Heart left ventricle (tissue), 13 donors: ENCODE measurements around the gene SHMT2.

Experiments
- CTCF ChIP-seq, 12 donors: fragments of 200-600 bp; sonication (generic) in 4 of 12; IDR thresholded peaks; one replicate each; pipeline versions ENCODE4 v1.5.0 to v1.8.0; 2018 to 2022; ENCODE audit warnings: antibody characterized with exemption in 12 of 12, mild to moderate bottlenecking in 5 of 12
- POLR2A ChIP-seq, 2 donors: fragments of 450-650 bp; IDR thresholded peaks; one replicate each; pipeline ENCODE4 v1.6.1; 2017; ENCODE audit warnings: antibody characterized with exemption in 2 of 2, mild to moderate bottlenecking in 2 of 2, moderate library complexity in 2 of 2
- donor health status: ischemic (EF 13 %, LVEDD 7.1; RV severe dilation, severe dysfunction).
- donor health status: DM: no; HTN: yes; CAD: no.
- donor health status: DM: no; HTN: no; CAD: no.
- donor health status: ischemic (EF 25% LVEDD 6.9; RV normal size, moderate dysfunction).
- donor health status: ischemic (EF 25% LVEDD 5.7; RV mildly dilated, moderate dysfunction).
- donor health status: ischemic (EF 35%, LVEDD 5.7; RV mildly dilated, moderate dysfunction).
- donor health status: nonischemic (EF 11% LVEDD 7.7; RV severe dilation, severe dysfunction).
- donor health status: DM: yes; HTN: yes; CAD: no.
- donor health status: PGD.
- donor health status: ischemic (EF 29% LVEDD 5.4; RV normal size, mild dysfunction).
- donor health status: nonischemic (EF 23%, LVEDD 6.1; RV moderate dilation, normal function).

GRCh38 chr12:57280211-57281062 is 50.9 kb downstream of the SHMT2 start:
- TF ChIP-seq CTCF (IDR thresholded peaks at IDR 0.05) (no peak), POLR2A (IDR thresholded peaks at IDR 0.05) (no peak)
